Measurements from ENCODE around the gene PAQR6. TPM values are rescaled to one million over a fixed set of nuclear protein-coding genes. Genes with fewer than 3 reads are reported as not detected.

Gene PAQR6
- total RNA-seq, 1 donor from 2014 or later, result 10.8 TPM

- DNase-seq, result peak; percentile 47
- no peak for TF ChIP-seq CTCF (IDR thresholded peaks at IDR 0.05; ENCODE audit: partially characterized antibody, unreplicated experiment)
These were observed 2.2 kb downstream of the PAQR6 start for GRCh38 chr1:156245451-156246232.

GRCh38 chr1:156244712-156245111, 3.1 kb downstream of the PAQR6 start:
- no peak for DNase-seq
- no peak for TF ChIP-seq CTCF (IDR thresholded peaks at IDR 0.05; ENCODE audit: partially characterized antibody, unreplicated experiment)
- peak overlapping the region; percentile 3 for H3K4me3 Mint-ChIP-seq (ENCODE audit: unreplicated experiment)
- H3K27ac Mint-ChIP-seq (ENCODE audit: unreplicated experiment), result no peak overlapping the region
- no peaks in the 10 kb centered on the region for H3K9me3 Mint-ChIP-seq (ENCODE audit: unreplicated experiment)
- H3K36me3 Mint-ChIP-seq (ENCODE audit: unreplicated experiment), result no peaks in the 10 kb centered on the region
- peaks cover 4% of the 10 kb centered on the region for H3K4me1 Mint-ChIP-seq (ENCODE audit: low read depth, unreplicated experiment)
- H3K27me3 Mint-ChIP-seq (ENCODE audit: unreplicated experiment), result peaks cover 20% of the 10 kb centered on the region

More at GRCh38 chr1:156245451-156246232, 2.2 kb downstream of the PAQR6 start:
- Mint-ChIP-seq H3K27ac (ENCODE audit: unreplicated experiment) (peak overlapping the region; percentile 0), H3K4me1 (ENCODE audit: low read depth, unreplicated experiment) (peaks cover 9% of the 10 kb centered on the region), H3K27me3 (ENCODE audit: unreplicated experiment) (peaks cover 15% of the 10 kb centered on the region), H3K4me3 (ENCODE audit: unreplicated experiment) (peak overlapping the region; percentile 70), H3K9me3 (ENCODE audit: unreplicated experiment) (peaks cover 1% of the 10 kb centered on the region), H3K36me3 (ENCODE audit: unreplicated experiment) (no peaks in the 10 kb centered on the region)

- H3K9me3 Mint-ChIP-seq (ENCODE audit: unreplicated experiment), result no peaks in the 10 kb centered on the region
- H3K27me3 Mint-ChIP-seq (ENCODE audit: unreplicated experiment), result peaks cover 20% of the 10 kb centered on the region
- peaks cover 4% of the 10 kb centered on the region for H3K4me1 Mint-ChIP-seq (ENCODE audit: low read depth, unreplicated experiment)
- H3K4me3 Mint-ChIP-seq (ENCODE audit: unreplicated experiment), result no peak overlapping the region
- TF ChIP-seq CTCF (IDR thresholded peaks at IDR 0.05; ENCODE audit: partially characterized antibody, unreplicated experiment), result no peak
- no peak for DNase-seq
- H3K36me3 Mint-ChIP-seq (ENCODE audit: unreplicated experiment), result no peaks in the 10 kb centered on the region
- no peak overlapping the region for H3K27ac Mint-ChIP-seq (ENCODE audit: unreplicated experiment)
These were observed 3.7 kb downstream of the PAQR6 start for GRCh38 chr1:156244126-156244525.

GRCh38 chr1:156242738-156243137, 5.1 kb downstream of the PAQR6 start:
- no peak for TF ChIP-seq CTCF (IDR thresholded peaks at IDR 0.05; ENCODE audit: partially characterized antibody, unreplicated experiment)
- H3K36me3 Mint-ChIP-seq (ENCODE audit: unreplicated experiment), result no peaks in the 10 kb centered on the region
- DNase-seq, result no peak
- no peaks in the 10 kb centered on the region for H3K9me3 Mint-ChIP-seq (ENCODE audit: unreplicated experiment)
- peaks cover 20% of the 10 kb centered on the region for H3K27me3 Mint-ChIP-seq (ENCODE audit: unreplicated experiment)
- H3K4me1 Mint-ChIP-seq (ENCODE audit: low read depth, unreplicated experiment), result peaks cover 3% of the 10 kb centered on the region
- H3K27ac Mint-ChIP-seq (ENCODE audit: unreplicated experiment), result no peak overlapping the region
- H3K4me3 Mint-ChIP-seq (ENCODE audit: unreplicated experiment), result no peak overlapping the region

GRCh38 chr1:156241926-156242325, 5.9 kb downstream of the PAQR6 start, which contains the start of gene BGLAP:
BGLAP (plus strand) TSS chr1:156242184; CDS start chr1:156242232, 48 bp downstream.
- Mint-ChIP-seq H3K36me3 (ENCODE audit: unreplicated experiment) (no peaks in the 10 kb centered on the region), H3K9me3 (ENCODE audit: unreplicated experiment) (no peaks in the 10 kb centered on the region), H3K4me3 (ENCODE audit: unreplicated experiment) (no peak within 1 kb of the TSS)

More at GRCh38 chr1:156241926-156242325, 5.9 kb downstream of the PAQR6 start, which contains the start of gene BGLAP:
- DNase-seq, result no peak
- H3K27me3 Mint-ChIP-seq (ENCODE audit: unreplicated experiment), result peaks cover 20% of the 10 kb centered on the region
- peak within 1 kb of the TSS; percentile 3 for H3K27ac Mint-ChIP-seq (ENCODE audit: unreplicated experiment)
- H3K4me1 Mint-ChIP-seq (ENCODE audit: low read depth, unreplicated experiment), result peaks cover 2% of the 10 kb centered on the region
- no peak for TF ChIP-seq CTCF (IDR thresholded peaks at IDR 0.05; ENCODE audit: partially characterized antibody, unreplicated experiment)
